Thyroid gland (tissue), 4 donors: ENCODE measurements around the gene SLC25A39.

Source experiments
- POLR2A ChIP-seq, 2 donors: fragments of 450-650 bp; IDR thresholded peaks; one replicate each; pipeline ENCODE4 v1.6.1; 2017; ENCODE audit warnings: antibody characterized with exemption in 2 of 2, mild to moderate bottlenecking in 2 of 2, moderate library complexity in 1 of 2
- TF ChIP-seq, protein P1 (sequence below), 6 experiments: fragments of 200-600 bp in 3 of 6; fragments of 450-650 bp in 3 of 6; sonication (generic) in 3 of 6; IDR thresholded peaks; one replicate each; pipeline ENCODE4 v1.5.1; 2016 to 2019; ENCODE audit warnings: antibody characterized with exemption in 6 of 6, mild to moderate bottlenecking in 2 of 6, inconsistent platforms in 1 of 6, moderate library complexity in 1 of 6

DNA sequence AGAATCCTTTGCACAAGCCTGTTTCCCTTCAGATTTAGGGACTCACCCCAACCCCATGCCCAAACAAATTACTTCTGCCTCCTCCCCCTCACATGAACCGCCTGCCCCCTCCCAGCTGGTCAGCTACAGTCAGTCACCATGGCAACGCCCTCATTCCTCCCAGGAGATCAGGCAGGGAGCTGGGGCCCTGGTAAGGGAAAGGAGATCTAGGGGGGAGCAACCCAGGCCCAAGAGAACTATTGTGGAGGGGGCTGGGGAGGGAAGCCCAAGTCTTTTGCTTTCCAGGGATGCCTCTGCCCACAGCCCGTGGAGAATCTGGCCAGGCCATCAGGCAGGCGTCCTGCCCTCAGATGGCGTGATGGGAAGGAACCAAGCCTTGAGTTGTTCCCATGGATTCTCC is 36.2 kb upstream of the SLC25A39 start:
- TF ChIP-seq, protein P1, sequence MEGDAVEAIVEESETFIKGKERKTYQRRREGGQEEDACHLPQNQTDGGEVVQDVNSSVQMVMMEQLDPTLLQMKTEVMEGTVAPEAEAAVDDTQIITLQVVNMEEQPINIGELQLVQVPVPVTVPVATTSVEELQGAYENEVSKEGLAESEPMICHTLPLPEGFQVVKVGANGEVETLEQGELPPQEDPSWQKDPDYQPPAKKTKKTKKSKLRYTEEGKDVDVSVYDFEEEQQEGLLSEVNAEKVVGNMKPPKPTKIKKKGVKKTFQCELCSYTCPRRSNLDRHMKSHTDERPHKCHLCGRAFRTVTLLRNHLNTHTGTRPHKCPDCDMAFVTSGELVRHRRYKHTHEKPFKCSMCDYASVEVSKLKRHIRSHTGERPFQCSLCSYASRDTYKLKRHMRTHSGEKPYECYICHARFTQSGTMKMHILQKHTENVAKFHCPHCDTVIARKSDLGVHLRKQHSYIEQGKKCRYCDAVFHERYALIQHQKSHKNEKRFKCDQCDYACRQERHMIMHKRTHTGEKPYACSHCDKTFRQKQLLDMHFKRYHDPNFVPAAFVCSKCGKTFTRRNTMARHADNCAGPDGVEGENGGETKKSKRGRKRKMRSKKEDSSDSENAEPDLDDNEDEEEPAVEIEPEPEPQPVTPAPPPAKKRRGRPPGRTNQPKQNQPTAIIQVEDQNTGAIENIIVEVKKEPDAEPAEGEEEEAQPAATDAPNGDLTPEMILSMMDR (IDR thresholded peaks at IDR 0.05): no peak
- TF ChIP-seq POLR2A (IDR thresholded peaks at IDR 0.05): no peak
